ENCODE results near the gene ZDHHC11B. TPM values are rescaled to one million over a fixed set of nuclear protein-coding genes. Genes with fewer than 3 reads are reported as not detected.
"Not testable (repeated sequence)": the region's sequence is repeated elsewhere in the genome, so short reads cannot be mapped to it uniquely, and the experiment has no call there.

ZDHHC11B gene
- total RNA-seq, 1 experiment from 2014 or later, result not detected

DNA sequence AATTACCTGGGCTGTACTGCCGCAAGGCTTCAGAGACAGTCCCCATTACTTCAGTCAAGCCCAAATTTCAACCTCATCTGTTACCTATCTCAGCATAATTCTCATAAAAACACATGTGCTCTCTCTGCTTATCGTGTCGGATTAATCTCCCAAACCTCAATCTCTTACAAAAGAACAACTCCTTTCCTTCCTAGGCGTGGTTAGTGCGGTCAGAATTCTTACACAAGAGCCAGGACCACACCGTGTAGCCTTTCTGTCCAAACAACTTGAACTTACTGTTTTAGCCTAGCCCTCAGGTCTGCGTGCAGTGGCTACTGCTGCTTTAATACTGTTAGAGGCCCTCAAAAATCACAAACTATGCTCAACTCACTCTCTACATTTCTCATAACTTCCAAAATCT is 78.4 kb downstream of the ZDHHC11B start:
- DNase-seq (ENCODE audit: low read depth); in situ Hi-C loops (cut with HindIII; ENCODE audit: low pct_unique_long_range_greater_than_20kb, low sequenced_read_pairs): not testable (repeated sequence)

DNA sequence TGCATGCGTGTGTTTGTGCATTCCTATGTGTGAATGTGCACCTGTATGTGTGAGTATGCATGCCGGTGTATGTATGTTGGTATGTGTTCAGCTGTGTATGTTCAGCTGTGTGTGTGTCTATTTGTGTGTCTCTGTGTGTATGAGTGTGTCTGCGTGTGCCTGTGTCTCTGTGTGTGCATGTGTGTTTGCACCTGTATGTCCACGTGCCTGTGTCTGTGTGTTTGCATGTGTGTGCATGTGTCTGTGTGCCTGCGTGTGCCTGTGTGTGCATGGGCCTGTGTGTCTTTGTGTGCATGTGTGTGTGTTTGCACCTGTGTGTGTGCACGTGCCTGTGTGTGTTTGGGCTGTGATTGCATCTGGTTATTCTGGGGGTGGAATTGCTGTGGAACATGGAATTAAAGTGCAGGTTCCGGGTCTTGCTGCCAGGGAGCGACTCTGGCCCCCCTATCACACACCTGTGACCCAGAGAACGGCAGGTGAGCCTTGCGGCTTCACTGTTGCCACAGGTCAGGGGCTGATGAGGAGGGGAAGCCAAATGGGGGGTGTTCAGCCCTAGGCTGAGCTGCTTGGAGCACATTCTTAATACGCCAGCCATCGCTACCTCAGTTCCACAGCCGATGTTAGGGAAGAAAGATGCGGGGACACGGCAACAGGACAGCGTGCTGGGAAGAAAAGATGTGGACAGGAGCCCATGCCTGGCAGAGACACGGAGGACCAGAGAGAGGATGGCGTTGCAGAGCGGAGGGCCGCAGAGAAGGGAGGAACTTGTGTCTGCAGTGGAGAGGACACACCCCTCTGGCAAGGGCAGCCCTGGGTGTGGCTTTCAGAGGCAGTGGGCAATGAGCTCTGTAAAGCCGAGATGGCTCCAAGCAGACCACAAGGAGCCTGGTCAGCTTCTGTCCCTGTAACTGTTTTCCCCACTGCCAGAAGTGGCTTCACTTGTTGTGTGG is 87.5 kb downstream of the ZDHHC11B start:
- in situ Hi-C loops (cut with HindIII; ENCODE audit: low pct_unique_long_range_greater_than_20kb, low sequenced_read_pairs); DNase-seq (ENCODE audit: low read depth): not testable (repeated sequence)

DNA sequence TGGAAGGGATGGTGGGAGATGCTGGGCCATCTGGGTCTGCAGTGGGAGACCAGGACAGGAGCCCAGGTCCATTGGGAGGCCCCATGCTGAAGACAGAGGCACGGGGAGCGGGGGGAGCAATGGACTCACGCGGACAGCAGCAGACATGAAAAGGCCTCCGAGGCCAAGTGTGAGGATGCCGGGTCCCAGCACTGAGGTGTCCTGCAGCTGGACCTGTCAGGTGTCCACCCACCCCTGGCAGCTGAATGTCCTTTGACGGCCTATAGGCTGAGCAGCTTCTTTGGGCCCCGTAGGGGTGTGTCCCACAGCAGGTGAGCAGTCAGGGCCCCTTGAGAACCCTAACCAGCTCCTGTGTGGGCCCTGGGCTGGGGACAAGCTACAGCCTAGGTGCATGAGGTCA is 88.3 kb downstream of the ZDHHC11B start:
- DNase-seq (ENCODE audit: low read depth); in situ Hi-C loops (cut with HindIII; ENCODE audit: low pct_unique_long_range_greater_than_20kb, low sequenced_read_pairs): not testable (repeated sequence)

DNA sequence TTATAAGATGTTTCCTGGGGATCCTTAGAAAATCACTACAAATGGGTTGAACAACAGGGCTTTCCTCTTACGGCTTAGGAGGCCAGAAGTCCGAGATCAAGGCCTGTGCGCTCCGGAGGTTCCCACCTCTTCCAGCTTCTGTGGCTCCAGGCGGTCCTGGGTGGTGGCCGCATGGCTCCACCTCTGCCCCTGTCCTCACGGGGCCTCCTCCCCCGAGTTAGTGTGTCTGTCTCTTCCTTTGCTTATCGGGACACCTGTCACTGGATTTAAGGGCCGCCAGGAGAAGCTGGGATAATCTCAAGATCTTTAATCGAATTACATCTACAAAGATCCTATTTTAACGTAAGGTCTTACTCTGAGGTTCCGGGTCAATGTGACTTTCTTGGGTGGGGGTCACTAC is 89.1 kb downstream of the ZDHHC11B start:
- DNase-seq (ENCODE audit: low read depth); in situ Hi-C loops (cut with HindIII; ENCODE audit: low pct_unique_long_range_greater_than_20kb, low sequenced_read_pairs): not testable (repeated sequence)

DNA sequence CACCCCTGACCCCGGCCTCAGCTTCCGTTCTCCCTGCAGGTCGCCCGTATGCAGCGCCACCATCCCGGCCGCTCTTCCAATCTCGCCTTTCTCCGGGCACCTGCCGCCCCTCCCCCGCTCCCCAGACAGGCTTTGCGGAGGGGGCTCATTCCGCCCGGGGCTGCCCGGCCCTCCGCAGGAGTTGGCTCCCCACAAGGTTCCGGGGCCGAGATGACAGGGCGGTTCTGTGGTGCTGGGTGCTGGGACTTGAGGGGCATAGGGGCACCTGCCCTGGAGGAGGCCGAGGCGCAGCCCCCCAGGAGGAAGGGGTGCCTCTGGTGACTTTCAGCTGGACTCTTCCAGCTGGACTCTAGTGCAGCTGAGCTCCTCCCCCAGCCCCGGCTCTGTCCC is 90.5 kb downstream of the ZDHHC11B start:
- DNase-seq (ENCODE audit: low read depth); in situ Hi-C loops (cut with HindIII; ENCODE audit: low pct_unique_long_range_greater_than_20kb, low sequenced_read_pairs): not testable (repeated sequence)

DNA sequence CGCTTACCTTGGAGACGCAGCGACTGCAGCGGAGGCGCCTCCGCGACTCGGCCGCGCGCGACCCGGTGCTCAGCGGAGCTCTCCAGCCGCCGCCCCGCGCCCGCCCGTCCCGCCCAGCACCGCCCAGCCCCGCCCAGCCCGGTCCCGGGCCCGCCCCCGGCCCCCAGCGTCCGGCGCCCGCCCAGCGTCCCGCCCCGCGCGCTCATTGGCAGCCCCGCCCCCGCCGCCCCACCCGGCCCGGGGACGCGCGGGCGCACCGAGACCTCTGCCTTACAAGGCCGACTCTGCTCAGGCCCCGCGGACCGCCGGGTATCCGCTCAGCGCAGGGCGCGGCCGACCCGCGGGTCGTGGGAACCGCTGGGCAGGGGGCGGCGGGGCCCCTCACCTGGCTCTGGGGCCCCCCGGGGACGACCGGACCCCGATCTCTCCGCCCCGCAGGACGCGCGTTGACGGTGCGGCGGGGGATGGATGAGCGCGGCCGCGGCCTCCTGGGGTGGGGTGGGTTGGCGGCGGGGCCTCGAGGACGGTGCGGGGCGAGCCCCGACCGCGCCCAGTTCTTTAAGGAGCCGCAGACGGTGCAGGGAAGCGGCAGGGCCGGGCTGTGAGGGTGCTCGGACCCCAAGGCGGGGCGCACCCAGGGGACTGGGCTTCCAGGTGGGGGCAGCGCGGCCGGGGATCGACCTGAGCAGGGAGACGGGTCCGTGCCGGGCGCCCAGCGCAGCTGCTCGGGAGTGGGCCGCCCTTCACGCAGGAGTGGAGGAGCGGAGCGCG is 91.1 kb downstream of the ZDHHC11B start, which contains the start of gene TPPP:
Gene TPPP (minus strand): TSS at position 82 of the 771 bp plus-strand sequence. CDS start 15,292 bp downstream, outside the sequence.
- DNase-seq (ENCODE audit: low read depth), result peak; percentile 40
- in situ Hi-C loops (cut with HindIII; ENCODE audit: low pct_unique_long_range_greater_than_20kb, low sequenced_read_pairs), result not testable (repeated sequence)

DNA sequence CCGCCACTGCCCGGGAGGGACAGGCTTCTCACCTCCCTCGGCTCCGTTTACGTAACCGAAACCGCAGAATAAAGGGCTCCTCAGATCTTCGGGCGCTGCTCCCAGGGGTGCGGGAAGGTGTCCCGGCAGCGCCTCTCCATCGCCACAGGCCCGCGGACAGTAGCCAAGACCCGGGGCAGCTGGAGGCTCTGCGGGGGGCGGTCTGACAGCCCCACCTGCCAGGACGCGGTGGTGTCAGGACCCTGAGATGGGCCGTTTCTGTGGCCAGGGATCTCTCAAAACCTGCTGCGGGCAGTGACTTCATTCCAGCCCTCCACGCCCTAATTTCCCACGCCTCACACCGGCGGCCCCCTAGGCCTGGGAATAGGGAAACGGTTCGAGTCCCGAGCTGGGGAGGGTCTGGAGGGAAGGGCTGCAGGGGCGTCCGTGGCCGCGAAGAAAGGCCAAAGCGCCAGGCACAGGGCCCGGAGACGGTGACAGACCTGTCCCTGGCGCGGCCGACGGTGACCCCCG is 91.9 kb downstream of the ZDHHC11B start:
- in situ Hi-C loops (cut with HindIII; ENCODE audit: low pct_unique_long_range_greater_than_20kb, low sequenced_read_pairs); DNase-seq (ENCODE audit: low read depth): not testable (repeated sequence)

DNA sequence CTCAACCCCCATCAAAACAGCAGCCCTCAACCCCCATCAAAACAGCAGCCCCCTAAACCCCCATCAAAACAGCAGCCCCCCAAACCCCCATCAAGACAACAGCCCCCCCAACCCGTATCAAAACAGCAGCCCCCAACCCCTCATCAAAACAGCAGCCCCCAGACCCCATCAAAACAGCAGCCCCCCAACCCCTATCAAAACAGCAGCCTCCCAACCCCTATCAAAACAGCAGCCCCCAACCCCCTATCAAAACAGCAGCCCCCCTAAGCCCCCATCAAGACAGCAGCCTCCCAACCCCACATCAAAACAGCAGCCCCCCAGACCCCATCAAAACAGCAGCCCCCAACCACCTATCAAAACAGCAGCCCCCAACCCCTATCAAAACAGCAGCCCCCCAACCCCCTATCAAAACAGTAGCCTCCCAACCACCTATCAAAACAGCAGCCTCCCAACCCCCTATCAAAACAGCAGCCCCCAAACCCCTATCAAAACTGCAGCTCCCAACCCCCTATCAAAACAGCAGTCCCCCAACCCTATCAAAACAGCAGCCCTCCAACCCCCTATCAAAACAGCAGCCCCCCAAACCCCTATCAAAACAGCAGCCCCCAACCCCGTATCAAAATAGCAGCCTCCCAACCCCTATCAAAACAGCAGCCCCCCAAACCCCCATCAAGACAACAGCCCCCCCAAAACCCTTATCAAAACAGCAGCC is 92.6 kb downstream of the ZDHHC11B start:
- in situ Hi-C loops (cut with HindIII; ENCODE audit: low pct_unique_long_range_greater_than_20kb, low sequenced_read_pairs), result no loop called here
- DNase-seq (ENCODE audit: low read depth), result no peak

DNA sequence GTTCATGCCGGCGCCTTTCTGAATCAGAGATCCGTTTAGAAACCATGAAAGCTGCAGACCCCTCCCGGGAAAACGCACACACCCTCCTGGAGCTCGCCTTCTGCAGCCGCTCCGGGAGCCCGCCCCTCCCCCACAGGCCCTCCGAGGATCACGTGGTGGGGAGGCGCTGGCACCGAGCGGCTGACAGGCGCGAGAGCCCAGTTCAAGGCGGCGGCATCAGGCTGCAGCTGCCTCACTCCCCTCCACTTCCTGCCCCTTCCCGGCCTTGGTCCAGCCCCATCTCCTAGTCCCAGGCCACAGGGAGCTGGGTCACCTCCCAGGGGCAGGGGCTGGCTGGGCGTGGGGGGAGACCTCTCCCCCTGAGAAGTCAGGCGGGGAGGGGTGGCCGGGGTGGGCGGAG is 93.5 kb downstream of the ZDHHC11B start:
- in situ Hi-C loops (cut with HindIII; ENCODE audit: low pct_unique_long_range_greater_than_20kb, low sequenced_read_pairs); DNase-seq (ENCODE audit: low read depth): not testable (repeated sequence)

DNA sequence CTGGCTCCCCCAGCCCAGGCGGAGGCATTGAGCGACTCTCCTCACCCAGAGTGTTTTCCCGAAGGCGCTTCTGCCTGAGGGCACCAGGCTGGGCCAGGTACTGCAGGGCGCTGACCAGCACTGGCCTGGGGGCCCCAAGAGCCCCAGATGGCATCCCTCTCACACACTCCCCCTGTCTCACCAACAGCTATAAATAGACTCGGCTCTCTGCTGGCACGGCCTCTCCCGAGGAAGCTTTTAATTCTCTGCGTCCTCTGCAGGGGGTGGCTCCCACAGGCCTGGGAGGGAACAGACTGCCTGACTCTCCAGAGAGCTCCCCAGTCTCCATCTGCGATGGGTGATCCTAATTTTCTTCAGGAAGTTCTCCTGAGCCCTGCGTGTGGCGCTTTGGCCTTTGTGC is 94.2 kb downstream of the ZDHHC11B start:
- DNase-seq (ENCODE audit: low read depth); in situ Hi-C loops (cut with HindIII; ENCODE audit: low pct_unique_long_range_greater_than_20kb, low sequenced_read_pairs): not testable (repeated sequence)

DNA sequence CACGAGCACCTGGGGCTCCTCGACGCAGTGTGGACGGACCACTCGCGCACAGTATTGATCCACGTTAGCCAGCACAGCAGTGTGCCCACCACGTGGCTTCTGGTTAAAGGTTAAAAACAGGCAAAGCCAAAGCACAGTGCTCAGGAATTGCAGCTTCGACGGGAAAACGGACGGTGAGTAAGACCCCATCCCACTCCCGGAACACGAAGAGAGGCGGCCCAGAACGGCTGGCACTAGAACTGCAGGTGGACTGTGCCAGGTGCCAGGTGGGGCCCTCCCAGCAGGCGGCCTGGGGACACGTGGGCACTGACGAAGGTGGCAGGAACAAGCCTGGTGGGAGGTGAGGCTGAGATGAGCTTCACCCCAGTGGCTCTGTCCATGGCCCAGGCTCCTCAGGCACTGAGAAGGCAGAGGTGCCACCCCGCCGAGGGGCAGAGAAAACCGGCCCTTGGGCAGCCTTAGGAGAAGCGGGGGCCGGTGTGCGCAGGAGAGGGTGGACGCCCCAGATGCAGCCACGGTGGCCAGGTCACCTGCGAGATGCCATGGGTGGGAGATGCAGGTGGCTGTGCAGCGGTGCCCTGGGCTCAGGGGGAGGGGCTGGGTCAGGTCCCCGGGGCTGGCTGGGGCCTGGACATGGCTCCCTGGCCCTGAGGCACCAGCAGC is 96.0 kb downstream of the ZDHHC11B start:
- in situ Hi-C loops (cut with HindIII; ENCODE audit: low pct_unique_long_range_greater_than_20kb, low sequenced_read_pairs); DNase-seq (ENCODE audit: low read depth): not testable (repeated sequence)

DNA sequence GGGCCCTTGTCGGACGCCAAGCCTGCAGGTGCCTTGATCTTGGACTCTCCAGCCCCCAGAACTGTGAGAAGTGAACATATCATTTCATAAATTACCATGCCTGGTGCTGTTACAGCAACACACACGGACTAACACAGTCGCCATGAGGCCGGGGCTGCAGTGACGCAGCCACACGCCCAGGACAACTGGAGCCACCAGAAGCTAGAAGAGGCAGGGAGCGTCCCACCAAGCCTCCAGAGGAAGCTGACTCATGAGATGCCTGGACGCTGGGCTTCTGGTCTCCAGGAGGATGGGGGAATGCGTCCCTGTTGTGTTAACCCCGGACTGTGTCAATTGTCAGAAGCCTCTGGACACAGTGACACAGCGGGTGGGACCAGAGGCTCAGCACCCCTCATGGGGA is 97.6 kb downstream of the ZDHHC11B start:
- in situ Hi-C loops (cut with HindIII; ENCODE audit: low pct_unique_long_range_greater_than_20kb, low sequenced_read_pairs); DNase-seq (ENCODE audit: low read depth): not testable (repeated sequence)

DNA sequence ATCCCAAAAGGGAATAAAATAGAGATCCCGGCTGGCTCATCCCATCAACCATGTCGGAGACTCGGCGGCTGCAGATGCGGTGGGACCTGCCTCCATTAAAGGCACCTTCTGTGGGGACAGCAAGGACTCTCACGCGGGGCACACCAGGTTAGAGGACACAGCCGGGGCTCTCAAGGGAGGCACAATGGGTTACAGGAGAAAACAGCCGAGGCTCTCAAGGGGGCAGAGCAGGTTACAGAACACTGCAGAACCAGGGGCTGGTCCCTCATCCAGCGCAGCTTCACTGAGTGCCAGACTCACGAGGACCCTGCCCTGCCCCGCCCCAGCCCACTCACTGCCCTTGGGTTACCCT is 98.4 kb downstream of the ZDHHC11B start:
- in situ Hi-C loops (cut with HindIII; ENCODE audit: low pct_unique_long_range_greater_than_20kb, low sequenced_read_pairs); DNase-seq (ENCODE audit: low read depth): not testable (repeated sequence)

DNA sequence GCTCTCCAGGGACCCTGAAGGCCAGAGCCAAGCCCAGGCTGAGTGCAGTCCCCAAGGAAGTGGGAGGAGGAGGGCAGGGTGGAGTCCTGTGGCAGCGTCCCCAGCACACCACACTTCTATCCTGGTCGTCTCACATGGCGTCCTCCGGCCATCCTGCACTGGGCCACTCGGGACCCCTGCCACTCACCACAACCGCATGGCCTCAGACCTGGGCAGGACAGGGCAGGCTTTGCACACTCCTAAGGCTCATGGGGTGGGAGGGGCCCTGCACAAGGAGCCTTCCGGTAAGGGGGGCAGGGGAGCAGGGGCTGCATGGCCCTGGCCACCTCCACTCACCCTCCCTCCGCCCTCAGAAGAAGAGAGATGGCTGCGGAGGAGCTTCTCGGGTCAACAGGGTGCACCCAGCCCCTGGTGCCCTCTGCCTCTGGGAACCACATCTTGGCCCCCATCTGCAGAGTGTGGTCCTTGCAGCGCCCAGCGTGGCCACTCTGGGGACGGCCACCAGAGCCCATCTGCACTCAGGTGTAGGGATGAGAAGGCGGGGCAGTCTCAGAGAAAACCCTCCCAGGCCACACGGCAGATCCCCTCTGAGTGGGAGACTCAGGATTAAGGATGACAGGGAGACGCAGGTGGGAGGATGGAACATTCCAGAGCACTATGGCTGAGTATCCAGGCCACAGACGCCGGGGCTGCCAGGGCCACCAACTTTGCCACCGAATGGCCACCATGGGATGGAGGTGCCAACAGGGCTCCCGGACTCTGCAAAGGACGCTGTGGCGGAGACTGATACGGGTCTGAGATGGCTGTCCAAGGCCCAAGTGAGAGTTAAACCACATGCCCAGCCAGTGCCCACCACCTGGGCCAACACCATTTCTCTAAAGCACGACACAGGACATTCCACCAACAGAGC is 99.0 kb downstream of the ZDHHC11B start:
- in situ Hi-C loops (cut with HindIII; ENCODE audit: low pct_unique_long_range_greater_than_20kb, low sequenced_read_pairs), result no loop called here

DNA sequence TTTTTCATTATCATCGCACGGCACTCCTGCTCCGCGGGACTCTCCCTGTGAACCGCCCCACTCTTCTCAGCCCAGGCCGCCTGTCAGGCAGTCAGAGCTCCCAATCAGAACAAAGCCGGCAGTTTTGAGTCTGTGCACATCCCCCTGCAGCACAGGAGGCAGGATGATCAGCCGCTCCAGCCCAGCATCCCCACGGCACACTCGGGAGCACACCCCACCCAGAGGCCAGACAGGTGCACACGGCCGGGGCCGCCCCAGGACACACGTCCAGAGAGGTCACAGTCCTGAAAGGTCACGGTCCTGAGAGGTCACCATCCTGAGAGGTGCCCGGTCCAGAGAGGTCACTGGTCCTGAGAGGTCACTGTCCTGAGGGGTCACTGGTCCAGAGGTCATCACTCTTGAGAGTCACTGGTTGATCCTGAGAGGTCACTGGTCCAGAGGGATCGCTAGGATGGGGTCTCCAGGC is 99.7 kb downstream of the ZDHHC11B start:
- in situ Hi-C loops (cut with HindIII; ENCODE audit: low pct_unique_long_range_greater_than_20kb, low sequenced_read_pairs), result no loop called here

More for the DNA sequence above, 99.0 kb downstream of the ZDHHC11B start:
- no peak for DNase-seq (ENCODE audit: low read depth)

DNA sequence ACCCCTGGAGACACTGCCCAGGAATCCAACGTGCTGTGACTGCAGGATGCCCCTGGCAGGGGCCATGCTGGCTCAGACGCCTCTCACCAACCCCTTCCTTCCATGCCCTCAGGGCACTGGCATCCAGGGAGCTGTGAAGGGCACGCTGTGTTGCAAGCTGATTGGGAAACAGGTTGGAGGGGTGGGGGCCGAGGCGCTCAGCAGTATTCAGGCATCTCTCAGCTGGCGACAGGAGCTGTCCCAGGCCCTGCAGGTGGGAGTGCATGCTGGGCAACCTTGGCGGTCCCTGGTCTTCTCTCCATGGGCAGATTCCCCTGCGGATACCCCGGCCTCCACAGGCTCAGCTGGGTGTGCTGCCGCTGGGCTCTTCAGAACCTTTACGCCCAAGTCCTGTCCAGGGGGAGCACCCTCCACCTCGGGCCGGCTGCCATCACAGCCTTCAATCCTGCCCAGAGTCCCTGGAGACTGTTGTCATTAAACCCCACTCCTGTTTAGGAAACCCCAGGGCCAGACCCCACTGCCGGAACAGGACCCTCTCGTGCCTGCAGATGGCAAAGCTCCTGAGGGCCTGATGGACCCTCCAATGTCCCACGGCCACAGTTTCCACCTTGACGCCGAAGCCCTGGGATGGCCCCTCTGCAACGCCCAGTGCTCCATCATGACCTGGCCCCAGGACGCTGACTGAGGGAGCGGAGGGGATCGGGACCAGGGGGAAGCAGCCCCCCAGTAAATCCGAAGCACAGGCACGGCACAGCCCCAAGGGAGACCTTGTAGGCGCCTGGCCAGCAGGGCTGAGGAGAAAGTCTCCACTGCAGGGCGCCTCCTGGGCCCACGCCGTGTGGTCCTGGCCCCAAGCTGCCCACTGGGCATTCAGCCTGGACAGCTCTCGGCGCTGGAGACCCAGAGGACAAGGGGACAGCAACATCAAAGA is 100.7 kb downstream of the ZDHHC11B start:
- in situ Hi-C loops (cut with HindIII; ENCODE audit: low pct_unique_long_range_greater_than_20kb, low sequenced_read_pairs), result no loop called here
- no peak for DNase-seq (ENCODE audit: low read depth)

More for the DNA sequence above, 99.7 kb downstream of the ZDHHC11B start:
- DNase-seq (ENCODE audit: low read depth), result no peak

All from Caki2 (cell line).